DMS153 (cell line): ENCODE data around the gene YWHAH.
"Not testable (repeated sequence)": the region's sequence is repeated elsewhere in the genome, so short reads cannot be mapped to it uniquely, and the experiment has no call there.

Experiments
- DNase-seq: peaks from one replicate; lab custom pipeline; 2025; lab: John Stamatoyannopoulos, UW

Gene YWHAH

GRCh38 chr22:31981976-31982375 is 37.6 kb downstream of the YWHAH start:
- DNase-seq, result not testable (repeated sequence)

GRCh38 chr22:31983911-31984656 is 39.7 kb downstream of the YWHAH start:
- DNase-seq, result no peak

GRCh38 chr22:31987218-31987617 is 42.9 kb downstream of the YWHAH start:
- DNase-seq, result no peak

- no peak for DNase-seq
These were observed 46.9 kb downstream of the YWHAH start for GRCh38 chr22:31991102-31991839.

GRCh38 chr22:31995046-31995445 is 50.7 kb downstream of the YWHAH start:
- DNase-seq, result no peak

GRCh38 chr22:31995807-31996206 is 51.5 kb downstream of the YWHAH start:
- DNase-seq, result no peak

- DNase-seq, result no peak
These were observed 54.5 kb downstream of the YWHAH start for GRCh38 chr22:31998784-31999385.

- DNase-seq, result no peak
These were observed 55.8 kb downstream of the YWHAH start for GRCh38 chr22:32000181-32000580.

GRCh38 chr22:32005453-32005852 is 61.1 kb downstream of the YWHAH start:
- no peak for DNase-seq
